Measurements from ENCODE around the gene C6orf132. TPM values are rescaled to one million over a fixed set of nuclear protein-coding genes. Genes with fewer than 3 reads are reported as not detected.

The C6orf132 gene
- total RNA-seq, 1 donor from 2014 or later, result not detected

DNA sequence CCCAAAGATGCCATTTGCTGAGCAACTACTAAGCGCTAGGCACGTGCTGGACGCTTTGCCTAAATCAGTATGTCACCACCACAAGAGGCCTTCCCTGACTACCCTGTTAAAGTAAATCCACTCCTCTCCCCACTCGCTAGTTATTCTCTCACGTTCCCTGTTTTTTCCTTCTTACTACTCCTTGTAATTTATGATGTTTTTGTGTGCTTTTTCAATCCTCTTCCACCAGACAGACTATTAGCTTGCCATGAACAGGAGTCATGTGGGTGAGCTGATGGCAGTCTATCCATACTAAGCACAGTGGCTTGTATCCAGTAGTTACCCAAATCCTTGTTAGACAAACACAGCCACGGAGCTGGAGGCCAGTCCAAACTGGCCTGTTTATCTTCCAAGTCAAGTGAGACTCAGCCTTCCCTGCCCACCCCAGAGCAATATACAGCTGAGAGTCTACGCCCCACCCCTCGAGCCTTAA, 41.2 kb downstream of the C6orf132 start:
- no peaks in the 10 kb centered on the region for H3K9me3 Mint-ChIP-seq
- no peak overlapping the region for H3K27ac Mint-ChIP-seq
- DNase-seq (no peak), ATAC-seq (ENCODE audit: low read depth) (no peak)
- ChIA-PET CTCF (interaction anchor here (0.6 kb wide), 1 partner anchor 110 kb away, joined by 3 read pairs; no protein-coding TSS in a partner anchor), POLR2A (interaction anchor here (0.5 kb wide), 1 partner anchor 569 kb away, joined by 3 read pairs; no protein-coding TSS in a partner anchor)
- H3K36me3 Mint-ChIP-seq (ENCODE audit: low read depth), result no peaks in the 10 kb centered on the region
- H3K4me1 Mint-ChIP-seq, result peaks cover 5% of the 10 kb centered on the region
- intact Hi-C loops (cut with micrococcal nuclease), result no loop called here
- TF ChIP-seq, protein P1, sequence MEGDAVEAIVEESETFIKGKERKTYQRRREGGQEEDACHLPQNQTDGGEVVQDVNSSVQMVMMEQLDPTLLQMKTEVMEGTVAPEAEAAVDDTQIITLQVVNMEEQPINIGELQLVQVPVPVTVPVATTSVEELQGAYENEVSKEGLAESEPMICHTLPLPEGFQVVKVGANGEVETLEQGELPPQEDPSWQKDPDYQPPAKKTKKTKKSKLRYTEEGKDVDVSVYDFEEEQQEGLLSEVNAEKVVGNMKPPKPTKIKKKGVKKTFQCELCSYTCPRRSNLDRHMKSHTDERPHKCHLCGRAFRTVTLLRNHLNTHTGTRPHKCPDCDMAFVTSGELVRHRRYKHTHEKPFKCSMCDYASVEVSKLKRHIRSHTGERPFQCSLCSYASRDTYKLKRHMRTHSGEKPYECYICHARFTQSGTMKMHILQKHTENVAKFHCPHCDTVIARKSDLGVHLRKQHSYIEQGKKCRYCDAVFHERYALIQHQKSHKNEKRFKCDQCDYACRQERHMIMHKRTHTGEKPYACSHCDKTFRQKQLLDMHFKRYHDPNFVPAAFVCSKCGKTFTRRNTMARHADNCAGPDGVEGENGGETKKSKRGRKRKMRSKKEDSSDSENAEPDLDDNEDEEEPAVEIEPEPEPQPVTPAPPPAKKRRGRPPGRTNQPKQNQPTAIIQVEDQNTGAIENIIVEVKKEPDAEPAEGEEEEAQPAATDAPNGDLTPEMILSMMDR (IDR thresholded peaks at IDR 0.05), result no peak
- H3K4me3 Mint-ChIP-seq, result no peak overlapping the region
- peaks cover 9% of the 10 kb centered on the region for H3K27me3 Mint-ChIP-seq

DNA sequence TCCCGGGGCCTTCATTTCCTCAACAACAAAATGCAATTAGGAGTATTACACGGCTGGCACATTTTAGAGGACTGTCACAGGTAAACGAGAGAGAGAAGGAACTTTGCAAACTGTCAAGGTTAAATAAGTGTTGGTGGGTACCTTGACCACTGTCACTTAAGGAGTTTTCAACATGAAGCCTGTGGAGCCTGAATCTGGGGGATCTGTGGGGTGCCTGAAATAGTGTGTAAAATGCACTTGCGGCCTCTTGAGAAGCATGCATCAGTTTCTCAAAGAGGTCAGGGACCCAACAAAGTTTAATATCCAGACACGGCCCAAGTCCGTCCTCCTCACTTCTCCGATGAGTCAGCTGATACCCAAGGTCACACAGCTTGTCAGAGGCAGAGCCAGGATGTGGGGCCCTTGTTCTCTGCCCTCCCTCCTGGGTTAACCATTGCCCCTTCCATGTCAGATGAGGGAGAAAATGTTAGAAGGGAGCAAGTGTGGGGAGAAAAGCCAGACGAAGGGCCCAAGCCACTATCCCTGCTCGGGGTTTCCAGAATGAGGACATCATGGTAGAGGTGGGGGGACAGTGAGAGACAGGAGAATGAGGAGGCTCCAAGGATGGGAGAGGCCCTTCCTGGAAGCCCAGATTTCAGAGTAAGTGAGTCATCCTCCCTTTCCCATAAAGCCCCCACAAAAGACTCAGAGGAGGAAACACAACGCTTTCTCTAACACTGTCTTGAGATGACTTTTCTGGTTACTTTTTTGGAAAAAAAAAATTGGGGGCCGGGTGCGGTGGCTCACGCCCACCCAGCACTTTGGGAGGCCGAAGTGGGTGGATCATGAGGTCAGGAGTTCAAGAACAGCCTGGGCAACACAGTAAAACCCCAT, 42.2 kb downstream of the C6orf132 start:
- Mint-ChIP-seq H3K9me3 (no peaks in the 10 kb centered on the region), H3K27me3 (peaks cover 9% of the 10 kb centered on the region), H3K27ac (no peak overlapping the region), H3K4me1 (peaks cover 5% of the 10 kb centered on the region), H3K4me3 (no peak overlapping the region), H3K36me3 (ENCODE audit: low read depth) (no peaks in the 10 kb centered on the region)
- DNase-seq (no peak), ATAC-seq (ENCODE audit: low read depth) (no peak)
- intact Hi-C loops (cut with micrococcal nuclease), result no loop called here
- ChIA-PET POLR2A (no interaction called here), CTCF (no interaction called here)
- TF ChIP-seq, protein P1 (IDR thresholded peaks at IDR 0.05), result no peak

DNA sequence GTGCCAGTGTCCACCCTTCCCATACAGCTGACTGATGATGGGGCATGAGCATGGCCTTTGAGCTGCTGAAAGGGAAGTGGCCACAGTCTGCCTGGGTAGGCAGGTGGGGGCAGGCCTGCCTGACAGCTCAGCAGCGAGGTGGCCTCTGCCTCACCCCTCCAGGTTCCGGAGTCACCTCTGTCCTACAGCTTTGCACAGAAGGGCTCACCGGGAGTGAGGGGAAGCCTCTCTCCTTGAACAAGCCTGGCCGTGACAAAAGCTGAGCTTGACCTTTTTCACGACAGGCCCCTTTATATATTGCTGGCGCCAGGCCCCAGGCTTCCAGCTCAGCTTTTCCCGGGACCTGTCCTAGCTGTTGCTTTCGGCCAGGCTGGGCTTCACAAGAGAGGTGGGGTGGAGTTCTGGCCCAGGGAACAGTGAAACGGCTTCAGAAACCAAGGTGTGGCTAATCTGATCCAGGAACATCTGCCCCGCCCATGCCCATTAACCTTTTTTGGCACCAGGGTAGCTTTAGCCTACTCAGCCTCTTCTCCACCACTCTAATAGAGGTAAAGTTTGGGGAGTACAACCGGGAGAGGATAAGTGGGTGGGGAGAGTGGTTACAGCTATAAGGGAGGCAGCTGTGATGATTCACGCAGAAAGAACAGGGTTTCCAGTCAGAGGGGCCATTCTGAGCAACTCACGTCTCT, 42.9 kb downstream of the C6orf132 start:
- Mint-ChIP-seq H3K27me3 (peaks cover 9% of the 10 kb centered on the region), H3K36me3 (ENCODE audit: low read depth) (no peaks in the 10 kb centered on the region), H3K4me1 (peaks cover 5% of the 10 kb centered on the region), H3K4me3 (no peak overlapping the region), H3K9me3 (no peaks in the 10 kb centered on the region), H3K27ac (no peak overlapping the region)
- TF ChIP-seq, protein P1 (IDR thresholded peaks at IDR 0.05), result no peak
- ChIA-PET POLR2A (no interaction called here), CTCF (no interaction called here)
- intact Hi-C loops (cut with micrococcal nuclease), result no loop called here
- no peak for ATAC-seq (ENCODE audit: low read depth)
- no peak for DNase-seq

DNA sequence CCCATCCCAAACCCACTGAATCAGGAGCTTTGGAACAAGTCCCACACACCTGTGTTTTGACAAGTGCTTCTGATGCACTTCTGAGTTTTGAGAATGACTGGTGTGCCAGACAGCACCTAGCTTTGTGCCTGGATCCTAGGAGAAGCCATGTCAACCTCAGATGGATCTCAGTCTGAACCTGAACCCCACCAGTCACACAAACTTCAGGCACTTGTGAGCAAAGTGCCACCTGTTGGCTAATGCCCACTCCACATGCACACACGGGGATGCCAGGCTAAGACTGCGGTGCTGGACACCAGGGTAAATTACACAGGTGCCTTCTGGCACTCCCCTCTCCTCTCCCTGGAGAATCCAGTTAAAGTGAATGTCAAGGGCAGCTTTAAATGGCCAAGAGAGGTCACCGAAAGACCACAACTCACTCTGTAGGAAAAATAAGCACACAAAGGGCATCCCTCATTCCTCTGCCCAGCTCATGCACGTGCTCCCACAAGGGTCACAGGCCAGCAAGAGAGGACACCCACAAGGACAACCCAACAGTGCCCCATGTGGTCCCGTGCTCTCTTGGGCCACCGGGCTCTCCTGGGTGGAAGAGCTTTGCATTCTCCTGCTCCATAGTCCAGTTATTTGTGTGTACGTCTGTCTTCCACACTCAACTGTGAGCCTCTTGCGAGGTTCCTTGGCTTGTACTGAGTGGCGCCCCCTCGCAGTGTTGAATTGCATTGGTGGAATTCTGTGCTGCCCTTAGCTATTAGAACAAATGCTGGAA, 46.5 kb downstream of the C6orf132 start:
- Mint-ChIP-seq H3K27me3 (peaks cover 2% of the 10 kb centered on the region), H3K27ac (no peak overlapping the region), H3K4me3 (no peak overlapping the region), H3K4me1 (no peaks in the 10 kb centered on the region), H3K9me3 (no peaks in the 10 kb centered on the region), H3K36me3 (ENCODE audit: low read depth) (no peaks in the 10 kb centered on the region)
- intact Hi-C loops (cut with micrococcal nuclease), result no loop called here
- TF ChIP-seq, protein P1 (IDR thresholded peaks at IDR 0.05), result no peak
- no peak for ATAC-seq (ENCODE audit: low read depth)
- CTCF ChIA-PET, result interaction anchor here (1.8 kb wide), 1 partner anchor 8 kb away, joined by 6 read pairs; no protein-coding TSS in a partner anchor
- DNase-seq, result no peak
- POLR2A ChIA-PET, result interaction anchor here (0.6 kb wide), 1 partner anchor 23 kb away, joined by 6 read pairs; no protein-coding TSS in a partner anchor

All from activated B cell treated with CpG ODN at 0.5 μM for 24 hours (primary cell).